Ishikawa (cell line): ENCODE measurements around the gene CC2D2A.

Experiments used
- FOXM1 ChIP-seq: IDR thresholded peaks from 2 replicates; pipeline ENCODE4 v1.6.1; 2012; ENCODE audit warnings: low read depth, borderline replicate concordance
- NFIC ChIP-seq: IDR thresholded peaks from 2 replicates; pipeline ENCODE4 v1.6.1; 2012
- RAD21 ChIP-seq: IDR thresholded peaks from 2 replicates; pipeline ENCODE4 v1.6.1; 2012; ENCODE audit warnings: low read depth
- YY1 ChIP-seq: IDR thresholded peaks from 2 replicates; pipeline ENCODE4 v1.6.1; 2012; ENCODE audit warnings: low read depth

DNA sequence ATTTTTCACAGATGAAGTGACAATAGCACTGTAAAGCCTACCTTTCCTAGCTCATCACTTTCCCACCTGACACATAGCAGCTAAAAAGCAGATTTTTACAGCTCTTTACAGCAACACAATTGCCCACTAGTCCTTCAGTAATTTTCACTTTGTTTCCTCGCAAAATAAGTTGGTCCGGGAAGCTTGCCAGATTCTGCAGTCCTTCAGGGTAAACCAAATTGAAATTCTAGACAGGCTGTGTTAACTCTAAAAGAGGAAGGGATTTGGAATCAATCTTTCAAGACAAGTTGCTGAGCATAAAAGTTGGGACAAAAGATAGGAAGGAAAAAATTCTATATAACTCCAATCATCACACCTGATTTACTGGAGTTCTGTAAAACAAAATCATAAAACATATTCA, 33.2 kb upstream of the CC2D2A start:
- TF ChIP-seq RAD21, result no peak
- no peak for TF ChIP-seq YY1
- no peak for TF ChIP-seq NFIC
- TF ChIP-seq FOXM1, result no peak
